ENCODE data around the gene PCBD2. TPM values are rescaled to one million over a fixed set of nuclear protein-coding genes. Genes with fewer than 3 reads are reported as not detected.
"Not testable (repeated sequence)": the region's sequence is repeated elsewhere in the genome, so short reads cannot be mapped to it uniquely, and the experiment has no call there.

The PCBD2 gene
- total RNA-seq, 4 donors from 2014 or later = 16.9 to 21.7 (median 20.8) TPM

DNA sequence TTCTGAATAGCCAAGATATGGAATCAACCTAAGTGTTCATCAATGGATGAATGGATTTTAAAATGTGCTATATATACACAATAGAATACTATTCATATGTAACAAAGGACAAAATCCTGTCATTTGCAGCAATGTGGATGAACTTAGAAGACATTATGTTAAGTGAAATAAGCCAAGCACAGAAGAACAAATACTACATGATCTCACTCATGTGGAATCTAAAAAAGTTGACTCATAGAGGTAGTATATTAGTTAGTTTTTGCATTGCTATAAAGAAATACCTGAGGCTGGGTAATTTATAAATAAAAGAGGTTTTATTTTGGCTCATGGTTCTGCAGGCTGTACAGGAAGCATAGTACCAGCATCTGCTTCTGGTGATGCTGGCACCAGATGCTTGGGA, 70.9 kb downstream of the PCBD2 start:
- in situ Hi-C loops (cut with MboI; ENCODE audit: low sequenced_read_pairs in 4 of 4) (no loop called here), intact Hi-C loops (cut with DNase I; ENCODE audit: low total_unique reads) (no loop called here)
- H3K27me3 ChIP-seq = no peaks in the 10 kb centered on the region
- H3K9me3 ChIP-seq = no peaks in the 10 kb centered on the region
- no peak for TF ChIP-seq POLR2A (IDR thresholded peaks at IDR 0.05)
- no peak for TF ChIP-seq CTCF (IDR thresholded peaks at IDR 0.05 in 4 of 5, conservative IDR thresholded peaks at IDR 0.05 in 1 of 5)
- DNase-seq (no peak), ATAC-seq (no peak)
- no peaks in the 10 kb centered on the region for H3K36me3 ChIP-seq
- H3K4me3 ChIP-seq = no peak overlapping the region
- H3K4me1 ChIP-seq = no peaks in the 10 kb centered on the region
- no peak overlapping the region for H3K27ac ChIP-seq

DNA sequence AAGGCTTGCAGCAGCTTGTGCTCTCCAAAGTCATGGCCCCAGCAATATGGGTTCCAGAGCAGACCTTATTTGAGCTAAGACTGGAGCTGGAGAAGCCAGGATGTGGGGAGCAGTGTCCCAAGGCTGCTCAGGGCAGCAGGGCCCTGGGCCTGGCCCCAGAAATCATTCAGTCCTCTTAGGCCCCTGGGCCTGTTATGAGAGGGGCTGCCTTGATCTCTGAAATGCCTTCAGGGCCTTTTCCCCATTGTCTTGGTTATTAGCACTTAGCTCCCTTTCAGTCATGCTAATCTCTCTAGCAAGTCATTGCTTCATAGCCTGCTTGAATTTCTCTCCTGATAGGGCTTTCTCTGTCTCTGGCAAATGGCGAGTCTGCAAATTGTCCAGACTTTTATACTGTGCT, 71.9 kb downstream of the PCBD2 start:
- no peaks in the 10 kb centered on the region for H3K27me3 ChIP-seq
- DNase-seq = no peak
- no peak for ATAC-seq
- H3K9me3 ChIP-seq = peaks cover 0 to 2% (median 0%) of the 10 kb centered on the region in 3 donors
- intact Hi-C loops (cut with DNase I; ENCODE audit: low total_unique reads) (no loop called here), in situ Hi-C loops (cut with MboI; ENCODE audit: low sequenced_read_pairs in 4 of 4) (no loop called here)
- no peak for TF ChIP-seq POLR2A (IDR thresholded peaks at IDR 0.05)
- no peak for TF ChIP-seq CTCF (IDR thresholded peaks at IDR 0.05 in 4 of 5, conservative IDR thresholded peaks at IDR 0.05 in 1 of 5)
- H3K4me3 ChIP-seq = no peak overlapping the region
- no peaks in the 10 kb centered on the region for H3K4me1 ChIP-seq
- H3K27ac ChIP-seq = no peak overlapping the region
- no peaks in the 10 kb centered on the region for H3K36me3 ChIP-seq

DNA sequence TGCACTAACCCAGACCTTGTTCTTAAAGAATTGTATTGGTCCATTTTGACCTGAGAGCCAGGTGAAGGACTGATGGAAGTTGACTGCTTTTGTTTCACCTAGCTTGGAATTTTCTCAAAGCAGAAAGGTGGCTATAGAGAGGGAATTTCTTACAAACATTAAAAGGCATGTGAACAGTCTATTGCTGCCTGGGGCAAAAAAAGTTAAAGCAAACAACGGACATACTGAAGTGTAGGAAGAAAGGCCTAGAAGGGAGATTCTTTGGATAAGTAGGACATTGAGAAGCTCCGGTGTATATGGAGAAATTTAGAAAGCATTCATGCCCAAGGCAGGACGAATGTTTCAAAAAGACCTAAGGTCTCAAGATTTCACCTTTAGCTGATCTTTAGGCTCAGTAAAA, 74.5 kb downstream of the PCBD2 start:
- in situ Hi-C loops (cut with MboI; ENCODE audit: low sequenced_read_pairs in 4 of 4) = no loop called here

GRCh38 chr5:134982230-134982629, 77.3 kb downstream of the PCBD2 start:
- H3K36me3 ChIP-seq = no peaks in the 10 kb centered on the region
- TF ChIP-seq POLR2A (IDR thresholded peaks at IDR 0.05) (no peak), CTCF (IDR thresholded peaks at IDR 0.05 in 4 of 5, conservative IDR thresholded peaks at IDR 0.05 in 1 of 5) (no peak)
- ATAC-seq (no peak), DNase-seq (no peak)
- H3K9me3 ChIP-seq = peaks cover 0 to 21% (median 0%) of the 10 kb centered on the region in 3 donors
- H3K27me3 ChIP-seq = no peaks in the 10 kb centered on the region
- H3K4me3 ChIP-seq = no peak overlapping the region
- H3K27ac ChIP-seq = no peak overlapping the region
- H3K4me1 ChIP-seq = no peaks in the 10 kb centered on the region
- in situ Hi-C loops (cut with MboI; ENCODE audit: low sequenced_read_pairs in 4 of 4) (no loop called here), intact Hi-C loops (cut with DNase I; ENCODE audit: low total_unique reads) (no loop called here)

More for the DNA sequence above, 74.5 kb downstream of the PCBD2 start:
- H3K27me3 ChIP-seq = no peaks in the 10 kb centered on the region
- intact Hi-C loops (cut with DNase I; ENCODE audit: low total_unique reads) = no loop called here
- no peaks in the 10 kb centered on the region for H3K4me1 ChIP-seq
- H3K4me3 ChIP-seq = no peak overlapping the region
- H3K9me3 ChIP-seq = peaks cover 0 to 21% (median 0%) of the 10 kb centered on the region in 3 donors
- no peak overlapping the region for H3K27ac ChIP-seq
- no peak for ATAC-seq
- no peak for DNase-seq
- H3K36me3 ChIP-seq = no peaks in the 10 kb centered on the region
- no peak for TF ChIP-seq CTCF (IDR thresholded peaks at IDR 0.05 in 4 of 5, conservative IDR thresholded peaks at IDR 0.05 in 1 of 5)
- TF ChIP-seq POLR2A (IDR thresholded peaks at IDR 0.05) = no peak

DNA sequence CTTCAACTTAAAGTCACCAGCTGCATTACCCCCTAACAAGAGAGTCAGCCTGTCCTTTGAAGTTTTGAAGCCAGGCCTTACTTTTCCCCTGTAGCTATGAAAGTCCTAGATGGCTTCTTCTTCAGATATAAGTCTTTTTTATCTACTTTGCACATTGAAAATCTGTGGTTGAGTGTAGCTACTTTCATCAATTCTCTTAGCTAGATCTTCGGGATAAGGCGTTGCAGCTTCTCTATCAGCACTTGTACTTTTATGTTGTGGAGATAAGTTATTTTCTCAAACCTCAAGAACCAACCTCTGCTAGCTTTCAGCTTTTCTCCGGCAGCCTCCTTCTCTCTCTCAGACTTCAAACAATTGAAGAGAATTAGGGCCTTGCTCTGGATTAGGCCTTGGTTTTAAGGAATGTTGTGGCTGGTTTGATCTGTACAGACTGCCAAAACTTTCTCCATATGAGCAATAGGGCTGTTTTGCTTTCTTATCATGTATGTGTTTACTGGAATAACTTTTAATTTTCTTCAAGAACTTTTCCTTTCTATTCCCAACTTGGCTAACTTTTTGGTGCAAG, 84.4 kb downstream of the PCBD2 start:
- DNase-seq (no peak), ATAC-seq (no peak)
- Histone ChIP-seq H3K9me3 (no peaks in the 10 kb centered on the region), H3K4me3 (no peak overlapping the region), H3K4me1 (peaks cover 0 to 4% of the 10 kb centered on the region in 2 donors), H3K27me3 (no peaks in the 10 kb centered on the region), H3K27ac (no peak overlapping the region), H3K36me3 (no peaks in the 10 kb centered on the region)
- no peak for TF ChIP-seq POLR2A (IDR thresholded peaks at IDR 0.05)
- in situ Hi-C loops (cut with MboI; ENCODE audit: low sequenced_read_pairs in 4 of 4) = no loop called here
- intact Hi-C loops (cut with DNase I; ENCODE audit: low total_unique reads) = no loop called here

GRCh38 chr5:134990183-134990582, 85.3 kb downstream of the PCBD2 start:
- H3K9me3 ChIP-seq; DNase-seq; H3K4me1 ChIP-seq; H3K27me3 ChIP-seq; ATAC-seq; intact Hi-C loops (cut with DNase I; ENCODE audit: low total_unique reads); H3K36me3 ChIP-seq; H3K27ac ChIP-seq; H3K4me3 ChIP-seq; in situ Hi-C loops (cut with MboI; ENCODE audit: low sequenced_read_pairs in 4 of 4): not testable (repeated sequence)
